Measurements from ENCODE around the gene ACSL4.
"Not testable (repeated sequence)": the region's sequence is repeated elsewhere in the genome, so short reads cannot be mapped to it uniquely, and the experiment has no call there.

Gene ACSL4

DNA sequence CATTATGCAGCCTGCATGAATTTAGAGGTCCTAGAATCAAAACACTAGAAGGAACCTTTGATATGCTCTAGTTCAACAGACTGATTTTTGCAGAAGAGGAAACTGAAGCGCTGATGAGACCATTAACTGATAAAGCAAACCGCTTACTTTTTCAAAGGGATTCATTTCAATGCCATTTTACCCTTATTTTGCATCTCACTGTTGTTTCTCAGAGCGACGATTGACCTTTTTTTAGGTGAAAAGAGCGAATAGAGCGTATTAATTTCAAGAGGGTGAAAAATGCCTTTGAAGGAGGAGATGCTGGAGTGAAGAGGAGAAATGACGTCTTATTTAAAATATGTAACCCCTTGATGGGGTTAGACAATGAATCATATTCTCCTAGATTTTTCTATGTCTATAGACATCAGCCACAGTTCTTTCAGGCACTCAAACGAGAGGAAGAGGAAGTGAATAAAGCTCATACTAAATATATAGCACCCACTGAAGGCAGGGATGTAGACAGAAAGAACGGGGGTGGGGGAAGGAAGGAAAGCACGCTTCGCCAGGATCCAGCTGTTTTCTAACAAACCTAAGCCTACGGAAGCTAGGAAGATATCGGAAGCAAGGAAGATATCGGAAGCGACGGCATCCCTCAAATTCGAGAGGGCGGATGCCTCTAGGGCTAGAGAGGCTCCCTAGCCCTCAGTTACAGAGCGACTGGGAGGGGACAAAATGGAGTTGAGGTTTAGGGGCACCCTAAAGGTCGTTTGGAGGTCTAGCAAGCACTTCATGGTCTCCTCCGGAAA is 848 bp downstream of the ACSL4 start:
- DNase-seq (ENCODE audit: low read depth in 2 of 3, low spot score in 2 of 3), result no peak

DNA sequence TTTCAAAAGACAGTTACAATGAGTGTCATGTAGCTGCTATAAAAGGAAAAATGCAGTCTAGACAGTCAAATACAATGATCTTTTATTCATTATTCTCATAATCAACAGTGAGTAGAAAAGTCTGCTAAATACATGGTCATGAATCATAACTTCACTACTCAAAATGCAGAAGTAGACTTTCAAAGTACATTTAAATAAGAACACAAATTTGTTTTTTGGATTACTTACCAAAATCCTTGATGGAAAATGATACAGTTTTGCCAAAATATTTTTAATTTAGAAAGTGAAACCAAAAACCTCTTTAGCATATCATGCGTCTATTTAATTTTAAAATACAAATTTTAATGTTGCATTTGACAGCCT is 4.9 kb downstream of the ACSL4 start:
- DNase-seq (ENCODE audit: low read depth in 2 of 3, low spot score in 2 of 3), result no peak

DNA sequence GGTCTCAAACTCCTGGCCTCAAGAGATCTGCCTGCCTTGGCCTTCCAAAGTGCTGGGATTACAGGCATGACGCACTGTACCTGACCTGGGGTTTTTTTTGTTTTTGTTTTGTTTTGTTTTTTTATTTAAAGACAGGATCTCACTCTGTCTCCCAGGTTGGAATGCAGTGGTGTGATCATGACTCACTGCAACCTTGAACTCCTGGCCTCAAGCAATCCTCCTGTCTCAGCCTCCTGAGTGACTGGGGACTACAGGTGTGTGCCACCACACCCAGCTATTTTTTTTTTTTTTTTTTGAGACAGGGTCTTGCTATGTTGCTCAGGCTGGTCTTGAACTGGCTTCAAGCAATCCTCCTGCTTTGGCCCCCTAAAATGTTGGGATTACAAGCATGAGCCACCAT is 8.1 kb downstream of the ACSL4 start:
- DNase-seq (ENCODE audit: low read depth in 2 of 3, low spot score in 2 of 3), result not testable (repeated sequence)

DNA sequence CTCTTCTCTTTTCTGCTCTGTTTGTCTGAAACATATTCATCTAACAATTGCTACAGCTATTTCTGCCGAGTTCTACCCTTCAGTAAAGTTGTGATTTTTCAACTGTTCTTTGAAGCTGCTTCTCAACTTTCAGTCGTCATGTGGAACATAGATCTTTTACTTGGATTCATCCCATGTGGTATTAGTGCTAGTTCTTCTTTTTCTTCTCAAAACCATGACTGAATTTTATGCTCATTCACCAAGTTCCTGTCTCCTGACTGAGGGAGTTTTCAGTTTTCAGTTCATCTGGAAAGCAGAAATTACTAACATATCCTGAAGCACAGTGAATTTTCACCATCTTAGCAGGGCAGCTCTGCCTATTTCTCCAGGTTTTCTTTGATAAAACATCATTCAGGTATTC is 12.1 kb downstream of the ACSL4 start:
- DNase-seq (ENCODE audit: low read depth in 2 of 3, low spot score in 2 of 3), result no peak

GRCh38 chrX:109719264-109719663 is 13.8 kb downstream of the ACSL4 start:
- no peak for DNase-seq (ENCODE audit: low read depth in 2 of 3, low spot score in 2 of 3)

DNA sequence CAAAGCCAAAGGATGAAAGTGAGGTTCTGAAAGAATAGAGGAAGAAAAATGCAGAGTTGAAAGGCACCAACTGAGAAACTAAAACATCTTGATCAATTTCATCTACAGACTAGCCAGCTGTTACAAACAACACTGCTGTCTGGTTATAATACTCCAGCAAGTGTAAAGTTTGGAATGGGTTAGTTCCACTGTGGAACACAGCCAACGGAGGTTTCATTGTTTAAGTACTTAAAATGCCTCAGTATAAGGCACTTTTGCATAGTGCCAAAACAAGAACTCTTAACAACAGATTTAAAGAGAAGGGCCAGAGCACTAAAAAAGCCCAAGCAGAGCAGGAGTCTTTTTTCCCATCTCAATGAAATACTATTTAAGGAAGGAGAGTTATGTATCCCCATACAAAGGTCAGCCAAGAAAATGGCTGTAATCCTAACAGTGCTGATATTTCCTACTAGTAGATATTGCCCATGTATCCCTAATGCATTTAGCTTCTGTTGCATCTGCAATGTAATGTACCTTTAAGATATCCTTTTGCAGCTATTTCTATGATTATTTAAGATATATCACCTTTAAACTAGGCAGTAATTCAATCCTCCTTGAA is 16.5 kb downstream of the ACSL4 start:
- DNase-seq (ENCODE audit: low read depth in 2 of 3, low spot score in 2 of 3), result no peak

DNA sequence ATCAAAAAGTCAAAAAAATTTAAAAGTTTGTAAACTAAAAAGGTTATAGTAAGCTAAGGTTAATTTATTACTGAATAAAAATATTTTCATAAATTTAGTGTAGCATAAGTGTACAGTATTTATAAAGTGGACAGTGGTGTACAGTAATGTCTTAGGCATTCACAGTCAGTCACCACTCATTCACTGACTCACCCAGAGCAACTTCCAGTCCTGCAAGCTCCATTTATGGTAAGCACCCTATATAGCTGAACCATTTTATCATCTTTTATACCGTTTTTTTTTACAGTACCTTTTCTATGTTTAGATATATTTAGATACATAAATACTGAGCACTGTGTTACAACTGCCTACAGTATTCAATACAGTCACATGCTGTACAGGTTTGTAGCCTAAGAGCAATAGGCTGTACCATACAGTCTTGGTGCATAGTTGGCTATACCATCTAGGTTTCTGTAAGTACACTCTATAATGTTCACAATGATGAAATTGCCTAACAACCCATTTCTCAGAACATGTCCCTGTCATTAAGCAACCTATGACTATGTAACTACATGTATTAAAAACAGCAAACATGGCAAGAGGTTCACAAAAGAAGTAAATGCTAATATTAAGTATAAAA is 18.6 kb downstream of the ACSL4 start:
- no peak for DNase-seq (ENCODE audit: low read depth in 2 of 3, low spot score in 2 of 3)

GRCh38 chrX:109710181-109710580 is 22.9 kb downstream of the ACSL4 start:
- no peak for DNase-seq (ENCODE audit: low read depth in 2 of 3, low spot score in 2 of 3)

DNA sequence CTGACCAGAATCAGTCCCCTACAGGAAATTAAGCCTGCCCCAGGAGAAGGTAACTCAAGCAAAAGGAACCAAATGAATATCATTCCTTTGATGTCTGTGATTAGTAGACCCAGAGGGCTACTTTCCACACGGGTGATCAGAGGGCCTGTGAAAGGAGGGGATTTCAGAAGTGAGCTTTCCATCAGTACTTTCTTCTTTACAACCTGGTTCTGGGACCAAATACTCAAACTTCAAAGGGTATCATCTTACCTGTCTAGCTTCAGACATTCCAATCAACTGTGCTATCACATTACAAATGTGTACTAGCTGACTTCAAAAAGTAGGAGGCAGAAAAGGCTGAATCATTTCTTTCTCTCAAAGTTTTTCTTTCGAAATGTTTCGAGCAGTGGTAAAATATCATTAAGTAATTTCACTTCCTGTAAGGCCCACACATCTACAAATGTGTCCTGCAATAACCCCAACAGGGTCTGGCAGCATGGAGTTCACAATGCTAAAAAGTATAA is 23.9 kb downstream of the ACSL4 start:
- no peak for DNase-seq (ENCODE audit: low read depth in 2 of 3, low spot score in 2 of 3)

GRCh38 chrX:109707720-109708119 is 25.3 kb downstream of the ACSL4 start:
- DNase-seq (ENCODE audit: low read depth in 2 of 3, low spot score in 2 of 3), result no peak

- no peak for DNase-seq (ENCODE audit: low read depth in 2 of 3, low spot score in 2 of 3)
Measured at GRCh38 chrX:109707319-109707718, 25.7 kb downstream of the ACSL4 start.

GRCh38 chrX:109704563-109704962 is 28.5 kb downstream of the ACSL4 start:
- DNase-seq (ENCODE audit: low read depth in 2 of 3, low spot score in 2 of 3), result no peak

DNA sequence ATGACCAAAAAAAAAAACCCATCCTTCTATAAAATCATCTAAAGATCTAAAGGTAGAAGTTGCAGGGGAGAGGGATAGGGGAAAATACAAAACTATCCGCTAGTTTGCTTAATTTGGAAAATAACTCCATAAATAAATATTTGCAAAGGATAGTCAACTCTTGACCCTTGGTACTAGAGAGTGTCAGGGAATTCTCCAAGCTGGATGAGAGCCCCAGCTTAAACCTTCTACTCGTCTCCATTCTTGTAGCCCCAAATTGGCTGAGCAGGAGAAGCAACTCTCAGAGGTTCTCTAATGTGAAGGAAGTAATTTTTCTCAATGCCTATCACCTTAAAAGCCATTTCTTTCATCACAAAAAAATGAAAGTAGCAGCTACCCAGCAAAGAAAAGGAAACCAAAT is 35.2 kb downstream of the ACSL4 start:
- DNase-seq (ENCODE audit: low read depth in 2 of 3, low spot score in 2 of 3), result no peak

DNA sequence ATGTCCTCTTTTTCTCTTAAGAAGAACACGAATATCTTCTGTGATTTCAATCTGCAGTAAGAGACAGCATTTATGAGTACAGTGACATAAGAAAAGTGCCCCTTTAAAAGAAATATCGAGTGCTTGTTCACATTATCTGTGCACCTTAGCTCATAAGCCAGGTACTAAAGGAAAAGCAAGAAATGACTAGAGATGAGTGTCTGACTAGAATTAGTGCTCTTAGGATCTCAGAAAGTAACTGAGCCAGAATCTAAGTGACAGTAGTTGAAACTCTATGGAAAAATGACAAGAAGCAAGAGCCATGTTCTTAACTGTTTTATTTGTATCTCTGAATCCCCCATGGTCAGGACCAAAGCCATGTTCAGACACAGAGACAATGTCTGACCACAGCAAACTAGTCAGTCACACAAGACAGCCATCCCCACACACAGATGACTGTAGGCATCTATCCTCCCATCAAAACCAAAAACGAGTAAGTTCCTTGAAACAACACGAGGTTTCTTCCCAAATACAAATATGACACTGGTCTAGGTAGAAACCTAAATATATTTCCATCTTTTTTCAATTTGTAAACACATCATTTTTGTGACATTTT is 36.8 kb downstream of the ACSL4 start:
- no peak for DNase-seq (ENCODE audit: low read depth in 2 of 3, low spot score in 2 of 3)

DNA sequence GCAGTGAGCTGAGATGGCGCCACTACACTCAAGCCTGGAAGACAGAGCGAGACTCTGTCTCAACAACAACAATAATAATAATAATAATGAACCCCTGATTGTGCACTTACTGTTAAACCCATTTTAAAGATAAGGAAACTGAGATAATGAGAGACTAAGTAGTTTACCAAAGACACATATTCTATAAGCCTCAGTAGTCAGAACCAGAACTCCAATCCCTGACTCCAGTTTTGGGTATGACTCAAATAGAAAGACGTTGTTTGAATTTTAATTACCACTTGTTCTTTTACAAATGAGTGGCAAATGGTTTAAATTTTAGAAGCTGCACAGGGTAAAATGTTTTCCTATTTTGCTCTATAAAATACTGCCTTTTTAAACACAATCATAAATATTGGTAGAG is 37.4 kb downstream of the ACSL4 start:
- no peak for DNase-seq (ENCODE audit: low read depth in 2 of 3, low spot score in 2 of 3)

GRCh38 chrX:109691752-109692151 is 41.3 kb downstream of the ACSL4 start:
- DNase-seq (ENCODE audit: low read depth in 2 of 3, low spot score in 2 of 3), result no peak

GRCh38 chrX:109691277-109691676 is 41.8 kb downstream of the ACSL4 start:
- DNase-seq (ENCODE audit: low read depth in 2 of 3, low spot score in 2 of 3), result no peak

- DNase-seq (ENCODE audit: low read depth in 2 of 3, low spot score in 2 of 3), result no peak
Measured at GRCh38 chrX:109687903-109688302, 45.2 kb downstream of the ACSL4 start.

GRCh38 chrX:109685656-109686078 is 47.4 kb downstream of the ACSL4 start:
- DNase-seq (ENCODE audit: low read depth in 2 of 3, low spot score in 2 of 3), result no peak

DNA sequence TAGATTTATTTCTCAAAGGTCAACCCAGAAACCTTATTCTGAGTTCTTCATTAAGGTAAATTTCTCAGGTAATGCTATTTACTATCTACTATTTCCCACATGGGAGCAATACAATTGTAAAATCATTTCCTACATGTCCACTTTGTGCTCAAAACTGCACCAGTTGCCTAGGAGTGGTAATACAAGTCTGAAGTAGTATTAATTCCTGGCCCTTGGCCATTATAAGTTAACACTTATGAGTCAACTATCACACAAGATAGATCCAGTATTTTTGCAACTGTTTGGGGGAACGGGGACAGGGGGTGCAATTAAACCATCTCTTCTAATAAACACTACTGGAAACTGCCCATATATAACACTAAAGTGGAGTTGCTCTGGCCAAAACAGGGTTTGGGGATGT is 48.9 kb downstream of the ACSL4 start:
- DNase-seq (ENCODE audit: low read depth in 2 of 3, low spot score in 2 of 3), result no peak

DNA sequence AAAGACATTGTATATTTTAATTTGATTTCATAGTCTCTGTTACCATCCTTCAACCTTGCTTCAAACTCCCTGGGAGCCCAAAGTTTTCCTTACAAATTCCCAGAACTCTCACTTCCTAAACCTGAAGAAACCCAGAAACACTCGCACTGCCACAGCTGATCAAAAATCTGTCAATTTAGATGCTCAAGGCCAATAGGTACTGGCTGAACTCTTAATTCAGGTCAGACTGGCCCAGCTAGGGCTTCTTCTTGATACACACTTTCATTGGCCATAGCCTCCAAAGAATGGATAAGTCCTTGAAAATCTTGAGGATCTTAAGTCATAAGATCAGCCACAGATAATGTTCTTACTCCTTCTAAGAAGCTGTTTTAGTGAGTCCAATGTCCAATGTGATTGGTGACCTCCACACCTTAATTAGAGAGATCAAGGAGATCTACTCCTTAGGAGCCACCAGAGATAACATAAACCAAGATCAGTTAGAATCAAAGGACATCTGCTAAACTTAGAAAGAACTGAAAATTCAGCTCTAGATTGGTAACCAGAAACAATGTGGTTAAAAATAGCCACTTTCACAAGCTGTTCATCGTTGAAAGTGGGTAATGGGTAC is 51.5 kb downstream of the ACSL4 start:
- DNase-seq (ENCODE audit: low read depth in 2 of 3, low spot score in 2 of 3), result no peak

GRCh38 chrX:109679820-109680219 is 53.2 kb downstream of the ACSL4 start:
- no peak for DNase-seq (ENCODE audit: low read depth in 2 of 3, low spot score in 2 of 3)
